ENCODE results near the gene PNCK. TPM values are rescaled to one million over a fixed set of nuclear protein-coding genes. Genes with fewer than 3 reads are reported as not detected.

PNCK gene
- total and polyA plus RNA-seq, 9 donors, result 0.93 to 10.6 (median 3.5) TPM

GRCh38 chrX:153640736-153641575, 32.7 kb downstream of the PNCK start:
- Histone ChIP-seq H3K36me3 (ENCODE audit: control insufficient read depth, insufficient read depth, low read length) (no peaks in the 10 kb centered on the region), H3K27me3 (ENCODE audit: control insufficient read depth, insufficient read depth, low read length) (peaks cover 63% of the 10 kb centered on the region), H3K4me1 (ENCODE audit: control insufficient read depth, insufficient read depth, low read length) (peaks cover 32% of the 10 kb centered on the region), H3K9me3 (replicated peaks; ENCODE audit: control insufficient read depth, low read depth, low read length) (no peaks in the 10 kb centered on the region), H3K27ac (ENCODE audit: low read length) (no peak overlapping the region), H3K4me3 (ENCODE audit: low read length) (no peak overlapping the region)
- DNase-seq, result no peak
- 53% methylated on average over 26 of the region's 26 CpGs for WGBS (ENCODE audit: insufficient coverage)

- H3K4me1 ChIP-seq (ENCODE audit: control insufficient read depth, insufficient read depth, low read length), result peaks cover 32% of the 10 kb centered on the region
- no peak for DNase-seq
- WGBS (ENCODE audit: insufficient coverage), result 82% methylated on average over 20 of the region's 23 CpGs
- no peaks in the 10 kb centered on the region for H3K36me3 ChIP-seq (ENCODE audit: control insufficient read depth, insufficient read depth, low read length)
- H3K4me3 ChIP-seq (ENCODE audit: low read length), result no peak overlapping the region
- H3K27ac ChIP-seq (ENCODE audit: low read length), result no peak overlapping the region
- H3K27me3 ChIP-seq (ENCODE audit: control insufficient read depth, insufficient read depth, low read length), result peaks cover 55% of the 10 kb centered on the region
- no peaks in the 10 kb centered on the region for H3K9me3 ChIP-seq (replicated peaks; ENCODE audit: control insufficient read depth, low read depth, low read length)
These were observed 33.4 kb downstream of the PNCK start for GRCh38 chrX:153640045-153640686.

GRCh38 chrX:153639177-153640044, 34.2 kb downstream of the PNCK start:
- H3K9me3 ChIP-seq (replicated peaks; ENCODE audit: control insufficient read depth, low read depth, low read length), result no peaks in the 10 kb centered on the region
- H3K4me1 ChIP-seq (ENCODE audit: control insufficient read depth, insufficient read depth, low read length), result peaks cover 34% of the 10 kb centered on the region
- DNase-seq, result no peak
- WGBS (ENCODE audit: insufficient coverage), result 82% methylated on average over 24 of the region's 28 CpGs
- no peaks in the 10 kb centered on the region for H3K36me3 ChIP-seq (ENCODE audit: control insufficient read depth, insufficient read depth, low read length)
- H3K4me3 ChIP-seq (ENCODE audit: low read length), result no peak overlapping the region
- peaks cover 48% of the 10 kb centered on the region for H3K27me3 ChIP-seq (ENCODE audit: control insufficient read depth, insufficient read depth, low read length)
- no peak overlapping the region for H3K27ac ChIP-seq (ENCODE audit: low read length)

GRCh38 chrX:153638436-153639176, 35.0 kb downstream of the PNCK start:
- peaks cover 42% of the 10 kb centered on the region for H3K27me3 ChIP-seq (ENCODE audit: control insufficient read depth, insufficient read depth, low read length)
- H3K27ac ChIP-seq (ENCODE audit: low read length), result no peak overlapping the region
- no peaks in the 10 kb centered on the region for H3K9me3 ChIP-seq (replicated peaks; ENCODE audit: control insufficient read depth, low read depth, low read length)
- no peak overlapping the region for H3K4me3 ChIP-seq (ENCODE audit: low read length)
- H3K36me3 ChIP-seq (ENCODE audit: control insufficient read depth, insufficient read depth, low read length), result no peaks in the 10 kb centered on the region
- WGBS (ENCODE audit: insufficient coverage), result 66% methylated on average over 11 of the region's 20 CpGs
- DNase-seq, result no peak
- peaks cover 34% of the 10 kb centered on the region for H3K4me1 ChIP-seq (ENCODE audit: control insufficient read depth, insufficient read depth, low read length)

GRCh38 chrX:153638041-153638371, 35.6 kb downstream of the PNCK start:
- H3K27ac ChIP-seq (ENCODE audit: low read length), result no peak overlapping the region
- no peaks in the 10 kb centered on the region for H3K36me3 ChIP-seq (ENCODE audit: control insufficient read depth, insufficient read depth, low read length)
- H3K27me3 ChIP-seq (ENCODE audit: control insufficient read depth, insufficient read depth, low read length), result peaks cover 36% of the 10 kb centered on the region
- H3K9me3 ChIP-seq (replicated peaks; ENCODE audit: control insufficient read depth, low read depth, low read length), result no peaks in the 10 kb centered on the region
- DNase-seq, result no peak
- H3K4me3 ChIP-seq (ENCODE audit: low read length), result no peak overlapping the region
- 81% methylated on average over 6 of the region's 6 CpGs for WGBS (ENCODE audit: insufficient coverage)
- H3K4me1 ChIP-seq (ENCODE audit: control insufficient read depth, insufficient read depth, low read length), result peaks cover 29% of the 10 kb centered on the region

- peaks cover 29% of the 10 kb centered on the region for H3K4me1 ChIP-seq (ENCODE audit: control insufficient read depth, insufficient read depth, low read length)
These were observed 36.2 kb downstream of the PNCK start for GRCh38 chrX:153637121-153638040.

GRCh38 chrX:153636716-153637115, 36.9 kb downstream of the PNCK start:
- peaks cover 3% of the 10 kb centered on the region for H3K9me3 ChIP-seq (replicated peaks; ENCODE audit: control insufficient read depth, low read depth, low read length)
- H3K36me3 ChIP-seq (ENCODE audit: control insufficient read depth, insufficient read depth, low read length), result no peaks in the 10 kb centered on the region
- no peak overlapping the region for H3K27ac ChIP-seq (ENCODE audit: low read length)
- H3K27me3 ChIP-seq (ENCODE audit: control insufficient read depth, insufficient read depth, low read length), result peaks cover 29% of the 10 kb centered on the region
- DNase-seq, result no peak
- H3K4me1 ChIP-seq (ENCODE audit: control insufficient read depth, insufficient read depth, low read length), result peaks cover 26% of the 10 kb centered on the region
- H3K4me3 ChIP-seq (ENCODE audit: low read length), result no peak overlapping the region
- 52% methylated on average over 4 of the region's 5 CpGs for WGBS (ENCODE audit: insufficient coverage)

More at GRCh38 chrX:153637121-153638040, 36.2 kb downstream of the PNCK start:
- H3K36me3 ChIP-seq (ENCODE audit: control insufficient read depth, insufficient read depth, low read length), result no peaks in the 10 kb centered on the region
- WGBS (ENCODE audit: insufficient coverage), result 80% methylated on average over 18 of the region's 27 CpGs
- no peak overlapping the region for H3K4me3 ChIP-seq (ENCODE audit: low read length)
- DNase-seq, result no peak
- peaks cover 2% of the 10 kb centered on the region for H3K9me3 ChIP-seq (replicated peaks; ENCODE audit: control insufficient read depth, low read depth, low read length)
- peaks cover 30% of the 10 kb centered on the region for H3K27me3 ChIP-seq (ENCODE audit: control insufficient read depth, insufficient read depth, low read length)
- H3K27ac ChIP-seq (ENCODE audit: low read length), result no peak overlapping the region

GRCh38 chrX:153635788-153636668, 37.6 kb downstream of the PNCK start:
- no peak overlapping the region for H3K27ac ChIP-seq (ENCODE audit: low read length)

More at GRCh38 chrX:153635788-153636668, 37.6 kb downstream of the PNCK start:
- Histone ChIP-seq H3K4me1 (ENCODE audit: control insufficient read depth, insufficient read depth, low read length) (peaks cover 19% of the 10 kb centered on the region), H3K9me3 (replicated peaks; ENCODE audit: control insufficient read depth, low read depth, low read length) (peaks cover 5% of the 10 kb centered on the region), H3K27me3 (ENCODE audit: control insufficient read depth, insufficient read depth, low read length) (peaks cover 22% of the 10 kb centered on the region), H3K4me3 (ENCODE audit: low read length) (no peak overlapping the region), H3K36me3 (ENCODE audit: control insufficient read depth, insufficient read depth, low read length) (no peaks in the 10 kb centered on the region)
- no peak for DNase-seq
- 70% methylated on average over 19 of the region's 21 CpGs for WGBS (ENCODE audit: insufficient coverage)

Data from muscle of leg (tissue), 11 donors.